Measurements from ENCODE around the gene CFAP45. TPM values are rescaled to one million over a fixed set of nuclear protein-coding genes. Genes with fewer than 3 reads are reported as not detected.

The CFAP45 gene
- total RNA-seq, 1 donor from 2014 or later: 1.9 TPM

GRCh38 chr1:159861218-159861617 lies 38.7 kb downstream of the CFAP45 start:
- Histone ChIP-seq H3K9me3 (no peaks in the 10 kb centered on the region), H3K4me1 (no peaks in the 10 kb centered on the region), H3K36me3 (no peaks in the 10 kb centered on the region), H3K27me3 (no peaks in the 10 kb centered on the region), H3K4me3 (no peak overlapping the region), H3K27ac (no peak overlapping the region)
- DNase-seq (no peak), ATAC-seq (no peak)
- TF ChIP-seq CTCF (IDR thresholded peaks at IDR 0.05): no peak
- intact Hi-C loops (cut with DNase I): no loop called here

GRCh38 chr1:159860456-159860855 lies 39.5 kb downstream of the CFAP45 start:
- DNase-seq (no peak), ATAC-seq (no peak)
- H3K36me3 ChIP-seq: no peaks in the 10 kb centered on the region

GRCh38 chr1:159859767-159860322 lies 40.1 kb downstream of the CFAP45 start:
- Histone ChIP-seq H3K4me1 (no peaks in the 10 kb centered on the region), H3K27ac (no peak overlapping the region), H3K27me3 (no peaks in the 10 kb centered on the region), H3K9me3 (no peaks in the 10 kb centered on the region), H3K4me3 (no peak overlapping the region), H3K36me3 (no peaks in the 10 kb centered on the region)
- ATAC-seq (no peak), DNase-seq (no peak)
- intact Hi-C loops (cut with DNase I): no loop called here
- TF ChIP-seq CTCF (IDR thresholded peaks at IDR 0.05): no peak

More at GRCh38 chr1:159860456-159860855, 39.5 kb downstream of the CFAP45 start:
- intact Hi-C loops (cut with DNase I): no loop called here
- Histone ChIP-seq H3K4me3 (no peak overlapping the region), H3K27me3 (no peaks in the 10 kb centered on the region), H3K9me3 (no peaks in the 10 kb centered on the region), H3K27ac (no peak overlapping the region), H3K4me1 (no peaks in the 10 kb centered on the region)
- TF ChIP-seq CTCF (IDR thresholded peaks at IDR 0.05): no peak

GRCh38 chr1:159857889-159858288 lies 42.1 kb downstream of the CFAP45 start:
- DNase-seq (no peak), ATAC-seq (no peak)

GRCh38 chr1:159856576-159856975 lies 43.4 kb downstream of the CFAP45 start:
- Histone ChIP-seq H3K27ac (no peak overlapping the region), H3K36me3 (no peaks in the 10 kb centered on the region), H3K27me3 (no peaks in the 10 kb centered on the region), H3K4me1 (peaks cover 13% of the 10 kb centered on the region), H3K9me3 (no peaks in the 10 kb centered on the region), H3K4me3 (no peak overlapping the region)
- ATAC-seq: no peak
- DNase-seq: no peak
- TF ChIP-seq CTCF (IDR thresholded peaks at IDR 0.05): no peak
- intact Hi-C loops (cut with DNase I): no loop called here

More at GRCh38 chr1:159857889-159858288, 42.1 kb downstream of the CFAP45 start:
- no peak overlapping the region for H3K27ac ChIP-seq
- H3K4me1 ChIP-seq: peaks cover 8% of the 10 kb centered on the region
- H3K36me3 ChIP-seq: no peaks in the 10 kb centered on the region
- no peak overlapping the region for H3K4me3 ChIP-seq
- no peaks in the 10 kb centered on the region for H3K9me3 ChIP-seq
- no peak for TF ChIP-seq CTCF (IDR thresholded peaks at IDR 0.05)
- intact Hi-C loops (cut with DNase I): no loop called here
- no peaks in the 10 kb centered on the region for H3K27me3 ChIP-seq

- no peaks in the 10 kb centered on the region for H3K27me3 ChIP-seq
- no peak overlapping the region for H3K27ac ChIP-seq
- no peak overlapping the region for H3K4me3 ChIP-seq
- intact Hi-C loops (cut with DNase I): no loop called here
- ATAC-seq (no peak), DNase-seq (no peak)
- TF ChIP-seq CTCF (IDR thresholded peaks at IDR 0.05): no peak
- no peaks in the 10 kb centered on the region for H3K9me3 ChIP-seq
- H3K36me3 ChIP-seq: no peaks in the 10 kb centered on the region
- peaks cover 13% of the 10 kb centered on the region for H3K4me1 ChIP-seq
Observed at GRCh38 chr1:159855709-159856108, 44.3 kb downstream of the CFAP45 start.

All from upper lobe of right lung (tissue), 1 donor.